HCT116 (cell line): ENCODE results near the gene MRPL58. TPM values are rescaled to one million over a fixed set of nuclear protein-coding genes. Genes with fewer than 3 reads are reported as not detected.
A peak's percentile ranks its signal among the peaks of the same experiment; 100 is the strongest.

ENCODE experiments used
- ATAC-seq: fragments of 200-7000 bp; cut with Tn5 transposase; 2 replicates; pipeline ENCODE4 v1.9.1; 2020; ENCODE audit warnings: mild to moderate bottlenecking, moderate library complexity
- BruUV-seq: library from RNA; stranded (reverse); fragments of 400-500 nt; replicated peaks from 2 replicates; lab custom pipeline; 2021; lab: Mats Ljungman, UMichigan
- CTCF ChIA-PET: fragments of 300-600 bp; sonication (Branson Sonifier 250); formaldehyde crosslinking; loops from one replicate; lab custom pipeline; 2021; ENCODE audit warnings: antibody characterized with exemption; lab: Charles Lee
- POLR2A ChIA-PET: fragments of 300-600, 350-600 bp; sonication (Branson Sonifier 250); formaldehyde crosslinking; loops from one replicate; lab custom pipeline; 2021; ENCODE audit warnings: antibody characterized with exemption; lab: Charles Lee
- RAD21 ChIA-PET, 2 experiments: fragments of 300-600 bp; sonication (Branson Sonifier 250); formaldehyde crosslinking; loops; one replicate each; lab custom pipeline; 2023; ENCODE audit warnings: low total read pairs in 2 of 2; ENCODE audit not compliant: uncharacterized antibody in 2 of 2, unreplicated experiment in 2 of 2, low non-redundant PET in 1 of 2; lab: Charles Lee
- DNase-seq: peaks from one replicate; pipeline ENCODE4 v3.0.0-alpha.2; 2010; ENCODE audit warnings: low read depth, low spot score
- H2AFZ ChIP-seq: fragments of 200-600 bp; shearing (Covaris generic), sonication (generic); 2 replicates; pipeline ENCODE4 v1.6.1; 2017; ENCODE audit warnings: low read depth, mixed run types, mixed read lengths, antibody characterized with exemption, low read length; ENCODE audit not compliant: poor library complexity, severe bottlenecking
- H3K27ac ChIP-seq: 2 replicates; pipeline ENCODE4 v1.5.1; 2012; ENCODE audit warnings: low read depth, low read length
- H3K27me3 ChIP-seq: fragments of 200-600 bp; sonication (generic); 2 replicates; pipeline ENCODE4 v1.6.1; 2016; ENCODE audit warnings: mixed run types, low read length, mixed read lengths; ENCODE audit not compliant: insufficient read depth
- H3K36me3 ChIP-seq, 2 experiments: fragments of 200-500 bp in 1 of 2; fragments of 200-600 bp in 1 of 2; sonication (Bioruptor generic) in 1 of 2; sonication (generic) in 1 of 2; 2 replicates each; pipeline versions ENCODE4 v1.5.1 to v1.6.1; 2014 to 2016; ENCODE audit warnings: low read length in 2 of 2, inconsistent platforms in 1 of 2, mixed read lengths in 1 of 2, mixed run types in 1 of 2; ENCODE audit not compliant: insufficient read depth in 2 of 2, control insufficient read depth in 1 of 2
- H3K4me1 ChIP-seq, 2 experiments: fragments of 200-600 bp in 1 of 2; sonication (generic) in 1 of 2; 2 replicates each; pipeline versions ENCODE4 v1.5.1 to v1.6.1; 2012 to 2017; ENCODE audit warnings: low read length in 2 of 2, inconsistent platforms in 1 of 2, mild to moderate bottlenecking in 1 of 2, mixed read lengths in 1 of 2, mixed run types in 1 of 2, moderate library complexity in 1 of 2; ENCODE audit not compliant: insufficient read depth in 2 of 2, control insufficient read depth in 1 of 2
- H3K4me2 ChIP-seq: fragments of 200-600 bp; sonication (generic); 2 replicates; pipeline ENCODE4 v1.6.1; 2017; ENCODE audit warnings: mixed run types, low read length, mixed read lengths
- H3K4me3 ChIP-seq, 2 experiments: fragments of 200-600 bp in 1 of 2; sonication (generic) in 1 of 2; replicated peaks in 1 of 2; 2 replicates each; pipeline ENCODE4 v1.5.1; 2011 to 2016; ENCODE audit warnings: low read length in 2 of 2, control low read depth in 1 of 2, low read depth in 1 of 2, mild to moderate bottlenecking in 1 of 2, mixed read lengths in 1 of 2, mixed run types in 1 of 2
- H3K79me2 ChIP-seq: fragments of 200-600 bp; sonication (generic); 2 replicates; pipeline ENCODE4 v1.6.1; 2017; ENCODE audit warnings: mild to moderate bottlenecking, mixed run types, low read length, moderate library complexity, mixed read lengths; ENCODE audit not compliant: insufficient read depth
- H3K9ac ChIP-seq: fragments of 200-600 bp; sonication (generic); 2 replicates; pipeline ENCODE4 v1.6.1; 2016; ENCODE audit warnings: low read length, mixed read lengths
- H3K9me2 ChIP-seq: fragments of 200-600 bp; sonication (generic), shearing (Covaris generic); 2 replicates; pipeline ENCODE4 v1.6.1; 2017; ENCODE audit warnings: mixed run types, mild to moderate bottlenecking, moderate library complexity; ENCODE audit not compliant: insufficient read depth
- H3K9me3 ChIP-seq, 2 experiments: fragments of 200-500 bp in 1 of 2; fragments of 200-600 bp in 1 of 2; sonication (Bioruptor generic) in 1 of 2; sonication (generic) in 1 of 2; 2 replicates each; pipeline ENCODE4 v1.6.1; 2014 to 2017; ENCODE audit warnings: low read length in 2 of 2, mixed read lengths in 2 of 2, inconsistent platforms in 1 of 2, low read depth in 1 of 2, mild to moderate bottlenecking in 1 of 2, mixed run types in 1 of 2, moderate library complexity in 1 of 2; ENCODE audit not compliant: control insufficient read depth in 1 of 2, insufficient read depth in 1 of 2
- H4K20me1 ChIP-seq: fragments of 200-600 bp; sonication (generic), shearing (Covaris generic); 2 replicates; pipeline ENCODE4 v1.6.1; 2017; ENCODE audit warnings: mixed run types, mild to moderate bottlenecking, moderate library complexity; ENCODE audit not compliant: insufficient read depth
- CTCF ChIP-seq, 3 experiments: fragments of 200-600 bp in 1 of 3; sonication (generic) in 1 of 3; IDR thresholded peaks in 2 of 3; conservative IDR thresholded peaks in 1 of 3; 2 replicates each; pipeline ENCODE4 v1.5.1; 2012 to 2017; ENCODE audit warnings: low read depth in 2 of 3, low read length in 2 of 3, antibody characterized with exemption in 1 of 3, borderline replicate concordance in 1 of 3, control low read depth in 1 of 3, mild to moderate bottlenecking in 1 of 3, mixed read lengths in 1 of 3, mixed run types in 1 of 3, moderate library complexity in 1 of 3; ENCODE audit not compliant: insufficient read depth in 1 of 3
- EGR1 ChIP-seq: IDR thresholded peaks from 2 replicates; pipeline ENCODE4 v1.6.1; 2012; ENCODE audit warnings: low read depth
- EZH2 ChIP-seq: fragments of 200-600 bp; sonication (generic); IDR thresholded peaks from 2 replicates; pipeline ENCODE4 v1.6.1; 2017; ENCODE audit warnings: antibody characterized with exemption, mixed run types
- EZH2phosphoT487 ChIP-seq: fragments of 200-600 bp; IDR thresholded peaks from 2 replicates; pipeline ENCODE4 v1.6.1; 2018; ENCODE audit warnings: antibody characterized with exemption, borderline replicate concordance
- POLR2AphosphoS5 ChIP-seq: IDR thresholded peaks from 2 replicates; pipeline ENCODE4 v1.6.1; 2011; ENCODE audit warnings: mild to moderate bottlenecking, low read depth, low read length, moderate library complexity
- RAD21 ChIP-seq: IDR thresholded peaks from 2 replicates; pipeline ENCODE4 v1.6.1; 2012; ENCODE audit warnings: low read depth, mild to moderate bottlenecking
- SP1 ChIP-seq: IDR thresholded peaks from 2 replicates; pipeline ENCODE4 v1.6.1; 2012; ENCODE audit warnings: low read depth
- SRF ChIP-seq: IDR thresholded peaks from 2 replicates; pipeline ENCODE4 v1.6.1; 2012; ENCODE audit warnings: low read depth
- TCF7L2 ChIP-seq: IDR thresholded peaks from 2 replicates; pipeline ENCODE4 v1.7.0; 2011; ENCODE audit warnings: borderline replicate concordance, inconsistent platforms; ENCODE audit not compliant: insufficient read depth, insufficient read length; ENCODE audit errors: extremely low read depth
- ZNF274 ChIP-seq: fragments of 200-500 bp; sonication (Bioruptor generic); IDR thresholded peaks from 2 replicates; pipeline ENCODE4 v1.6.1; 2014; ENCODE audit warnings: mild to moderate bottlenecking, low read depth, low read length, inconsistent platforms
- intact Hi-C: fragments of 100-400 bp; cut with micrococcal nuclease; formaldehyde crosslinking; loops from 2 replicates; pipeline ENCODE4 v1.10.0; 2022
- total RNA-seq: library from RNA; stranded (reverse); gene quantifications from one replicate; pipeline ENCODE4 v1.2.1, GENCODE V29; 2021; ENCODE audit not compliant: unreplicated experiment

Gene MRPL58
- total RNA-seq, 1 experiment from 2014 or later, result 80.5 TPM

DNA sequence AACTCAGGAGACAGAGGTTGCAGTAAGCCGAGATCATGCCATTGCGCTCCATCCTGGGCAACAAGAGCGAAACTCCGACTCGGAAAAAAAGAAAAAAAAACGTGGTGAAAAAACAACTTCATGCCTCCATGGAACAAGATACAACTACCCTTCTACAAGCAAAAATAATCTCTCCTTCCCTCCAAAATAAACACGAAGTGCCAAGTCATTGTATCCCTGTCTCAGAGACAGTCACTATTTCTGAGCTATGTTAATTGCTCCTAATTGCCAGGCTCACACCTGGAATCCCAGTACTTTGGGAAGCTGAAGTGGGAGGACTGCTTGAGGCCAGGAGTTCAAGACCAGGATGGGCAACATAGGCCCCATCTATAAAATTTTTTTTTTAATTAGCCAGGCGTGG lies 56.3 kb downstream of the MRPL58 start (continued):
- no peak for TF ChIP-seq TCF7L2
- no peak for TF ChIP-seq SRF
- TF ChIP-seq EZH2phosphoT487, result no peak
- TF ChIP-seq ZNF274, result no peak
- TF ChIP-seq SP1, result no peak
- TF ChIP-seq, all 23 proteins: peak for 0

DNA sequence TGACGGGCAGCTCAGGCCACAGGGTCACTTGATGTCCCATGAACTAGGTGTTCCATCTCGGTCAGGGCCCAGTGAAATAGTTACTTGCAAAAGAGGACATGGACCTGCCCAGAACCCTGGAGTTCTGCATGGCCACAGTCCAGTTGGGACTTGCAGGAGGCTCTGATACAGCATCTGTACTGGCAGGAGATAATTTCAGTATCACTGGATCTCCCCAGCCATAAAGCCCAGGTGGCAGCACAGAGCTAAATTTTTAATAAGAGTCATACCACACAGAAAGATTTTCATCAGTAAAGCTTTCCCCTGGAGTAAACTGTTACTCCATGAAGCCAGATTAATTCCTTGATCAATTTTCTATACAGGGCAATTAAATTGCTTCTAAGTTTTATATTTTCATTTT lies 57.3 kb downstream of the MRPL58 start:
- peak overlapping the region; percentile 38 for H2AFZ ChIP-seq
- peaks cover 0 to 6% of the 10 kb centered on the region in 2 experiments; a peak in 1 of 4 replicates for H3K36me3 ChIP-seq
- no peak overlapping the region for H3K4me3 ChIP-seq
- RAD21 ChIA-PET, result interaction anchor here (0.6 to 2.0 kb wide), 7 partner anchors 10 to 342 kb away, joined by 3 to 10 read pairs (median 3); partner anchors contain the start of gene ARMC7 (in 1 of the 2)
- TF ChIP-seq EGR1, result no peak
- peak; percentile 90 for TF ChIP-seq RAD21
- TF ChIP-seq CTCF (IDR thresholded peaks at IDR 0.05 in 2 of 3, conservative IDR thresholded peaks at IDR 0.05 in 1 of 3; ENCODE audit: borderline replicate concordance in 1 of 3, insufficient read depth in 1 of 3, low read depth in 2 of 3, low read length in 2 of 3), result peak; percentile 55 to 87 (median 57)
- no peak for TF ChIP-seq POLR2AphosphoS5
- TF ChIP-seq SRF, result no peak
- no peak for TF ChIP-seq EZH2
- no peak for TF ChIP-seq SP1
- no peaks in the 10 kb centered on the region for H3K9me3 ChIP-seq
- no peak overlapping the region for H3K4me2 ChIP-seq
- H4K20me1 ChIP-seq, result no peaks in the 10 kb centered on the region
- H3K79me2 ChIP-seq, result no peaks in the 10 kb centered on the region
- ATAC-seq (peak; percentile 76), DNase-seq (no peak)
- peaks cover 14% of the 10 kb centered on the region in 2 experiments for H3K4me1 ChIP-seq
- no peak overlapping the region for H3K27ac ChIP-seq
- BruUV-seq, result no TSS peak
- H3K9me2 ChIP-seq, result no peaks in the 10 kb centered on the region
- intact Hi-C loops, result loop anchor here (5.0 kb wide), 2 partner anchors 38 to 133 kb away; partner anchors contain the start of gene ARMC7
- POLR2A ChIA-PET, result interaction anchor here (0.8 to 2.0 kb wide), 10 partner anchors 9 to 109 kb away, joined by 3 to 9 read pairs (median 4); partner anchors contain the start of genes JPT1 and SLC16A5
- CTCF ChIA-PET, result interaction anchor here (1.0 to 4.1 kb wide), 15 partner anchors 9 to 201 kb away, joined by 3 to 25 read pairs (median 6); partner anchors contain the start of genes MIF4GD and SLC16A5
- H3K9ac ChIP-seq, result no peak overlapping the region
- no peaks in the 10 kb centered on the region for H3K27me3 ChIP-seq

Other genes with a start within 250 kb of the MRPL58 start
- 88.7 TPM for gene NAT9, start 236.3 kb upstream of the MRPL58 start, total RNA-seq
- 2.2 TPM for gene GRIN2C, start 152.8 kb upstream of the MRPL58 start, total RNA-seq
- gene FDXR, start 139.7 kb upstream of the MRPL58 start, total RNA-seq, result 98.8 TPM
- not detected for gene FADS6, start 119.0 kb upstream of the MRPL58 start, total RNA-seq
- gene USH1G, start 89.4 kb upstream of the MRPL58 start, total RNA-seq, result 3.1 TPM
- gene OTOP2, start 88.4 kb upstream of the MRPL58 start, total RNA-seq, result not detected
- gene OTOP3, start 76.8 kb upstream of the MRPL58 start, total RNA-seq, result not detected
- 43.8 TPM for gene HID1, start 39.9 kb upstream of the MRPL58 start, total RNA-seq
- 26.5 TPM for gene CDR2L, start 25.0 kb upstream of the MRPL58 start, total RNA-seq
- gene ATP5PD, start 34.3 kb downstream of the MRPL58 start, total RNA-seq, result 407 TPM
- 23.3 TPM for gene KCTD2, start 34.6 kb downstream of the MRPL58 start, total RNA-seq
- 79.3 TPM for gene SLC16A5, start 75.3 kb downstream of the MRPL58 start, total RNA-seq
- gene ARMC7, start 97.3 kb downstream of the MRPL58 start, total RNA-seq, result 43.2 TPM
- gene NT5C, start 119.1 kb downstream of the MRPL58 start, total RNA-seq, result 115 TPM
- 575 TPM for gene JPT1, start 141.8 kb downstream of the MRPL58 start, total RNA-seq
- gene SUMO2, start 170.3 kb downstream of the MRPL58 start, total RNA-seq, result 859 TPM
- 164 TPM for gene NUP85, start 193.0 kb downstream of the MRPL58 start, total RNA-seq
- 58.3 TPM for gene GGA3, start 248.9 kb downstream of the MRPL58 start, total RNA-seq
- 104 TPM for gene MRPS7, start 249.2 kb downstream of the MRPL58 start, total RNA-seq